IMR-90 (cell line): ENCODE results near the gene KMT2E. TPM values are rescaled to one million over a fixed set of nuclear protein-coding genes. Genes with fewer than 3 reads are reported as not detected.

ENCODE experiments used
- ATAC-seq: fragments of 200-7000 bp; cut with Tn5 transposase; 2 replicates; pipeline ENCODE4 v1.9.1; 2020; ENCODE audit warnings: low read depth, mild to moderate bottlenecking, moderate library complexity
- BruUV-seq: library from RNA; stranded (reverse); fragments of 400-500 nt; replicated peaks from 2 replicates; lab custom pipeline; 2021; lab: Mats Ljungman, UMichigan
- CTCF ChIA-PET: fragments of 300-600 bp; formaldehyde crosslinking; extraction: SDS; loops from one replicate; lab custom pipeline; 2021; ENCODE audit warnings: antibody characterized with exemption; lab: Yijun Ruan, JAX
- POLR2A ChIA-PET: fragments of 300-600 bp; sonication (Branson Sonifier 250); formaldehyde crosslinking; loops from one replicate; lab custom pipeline; 2022; ENCODE audit warnings: antibody characterized with exemption; ENCODE audit not compliant: unreplicated experiment; lab: Charles Lee
- DNase-seq: peaks from one replicate; pipeline ENCODE4 v3.0.0; 2013
- H2AFZ ChIP-seq: replicated peaks from 2 replicates; pipeline ENCODE3; 2013; ENCODE audit warnings: low read length, mild to moderate bottlenecking; ENCODE audit not compliant: poor library complexity
- H2AK5ac ChIP-seq: 2 replicates; pipeline ENCODE4 v1.6.1; 2013; ENCODE audit warnings: low read depth, low read length, inconsistent platforms
- H2AK9ac ChIP-seq: replicated peaks from 2 replicates; pipeline ENCODE3; 2013; ENCODE audit warnings: mild to moderate bottlenecking, low read depth, low read length, moderate library complexity; ENCODE audit not compliant: poor library complexity
- H2BK120ac ChIP-seq: 2 replicates; pipeline ENCODE4 v1.6.1; 2013; ENCODE audit warnings: low read depth, low read length, inconsistent platforms
- H2BK15ac ChIP-seq: 3 replicates; pipeline ENCODE4 v1.6.1; 2013; ENCODE audit warnings: low read depth, low read length, inconsistent platforms
- H2BK20ac ChIP-seq: 2 replicates; pipeline ENCODE4 v1.6.1; 2013; ENCODE audit warnings: low read depth, mild to moderate bottlenecking, inconsistent platforms, low read length, moderate library complexity
- H2BK5ac ChIP-seq: 2 replicates; pipeline ENCODE4 v1.6.1; 2013; ENCODE audit warnings: mild to moderate bottlenecking, low read depth, low read length, inconsistent platforms; ENCODE audit not compliant: poor library complexity, severe bottlenecking
- H3K14ac ChIP-seq: replicated peaks from 2 replicates; pipeline ENCODE4 v1.6.1; 2013; ENCODE audit warnings: low read depth, low read length, inconsistent platforms
- H3K18ac ChIP-seq: 2 replicates; pipeline ENCODE4 v1.6.1; 2013; ENCODE audit warnings: low read depth, low read length, control low read depth
- H3K23ac ChIP-seq: 2 replicates; pipeline ENCODE4 v1.6.1; 2013; ENCODE audit warnings: low read depth, low read length, inconsistent platforms
- H3K27ac ChIP-seq: 2 replicates; pipeline ENCODE4 v1.5.1; 2013; ENCODE audit warnings: mild to moderate bottlenecking, control low read depth, low read length; ENCODE audit not compliant: insufficient read depth
- H3K27me3 ChIP-seq: 2 replicates; pipeline ENCODE4 v1.6.1; 2013; ENCODE audit warnings: low read length; ENCODE audit not compliant: control insufficient read depth, insufficient read depth
- H3K36me3 ChIP-seq: 2 replicates; pipeline ENCODE4 v1.6.1; 2013; ENCODE audit warnings: low read length, mixed read lengths; ENCODE audit not compliant: control insufficient read depth, insufficient read depth
- H3K4ac ChIP-seq: 2 replicates; pipeline ENCODE4 v1.6.1; 2013; ENCODE audit warnings: low read depth, low read length, inconsistent platforms
- H3K4me1 ChIP-seq: 2 replicates; pipeline ENCODE4 v1.6.1; 2013; ENCODE audit warnings: low read length, mixed read lengths; ENCODE audit not compliant: control insufficient read depth, insufficient read depth
- H3K4me2 ChIP-seq: 2 replicates; pipeline ENCODE4 v1.6.1; 2013; ENCODE audit warnings: low read depth, mild to moderate bottlenecking, control low read depth, low read length, moderate library complexity
- H3K4me3 ChIP-seq: 2 replicates; pipeline ENCODE4 v1.5.1; 2013; ENCODE audit warnings: low read depth, mild to moderate bottlenecking, control low read depth, low read length, moderate library complexity; ENCODE audit not compliant: insufficient read depth
- H3K56ac ChIP-seq: 2 replicates; pipeline ENCODE4 v1.6.1; 2013; ENCODE audit warnings: low read length, inconsistent platforms; ENCODE audit not compliant: insufficient read depth; ENCODE audit errors: extremely low read depth
- H3K79me1 ChIP-seq, 2 experiments: 2 replicates each; pipeline ENCODE4 v1.6.1; 2013; ENCODE audit warnings: low read length in 2 of 2, inconsistent platforms in 1 of 2, low read depth in 1 of 2
- H3K9ac ChIP-seq: 2 replicates; pipeline ENCODE4 v1.6.1; 2013; ENCODE audit warnings: low read depth, low read length, control low read depth
- H3K9me1 ChIP-seq: 2 replicates; pipeline ENCODE4 v1.6.1; 2013; ENCODE audit warnings: low read length, inconsistent platforms; ENCODE audit not compliant: insufficient read depth
- H3K9me3 ChIP-seq: 2 replicates; pipeline ENCODE4 v1.6.1; 2013; ENCODE audit warnings: low read length; ENCODE audit not compliant: control insufficient read depth, insufficient read depth
- H4K20me1 ChIP-seq: 2 replicates; pipeline ENCODE4 v1.6.1; 2013; ENCODE audit warnings: low read length, inconsistent platforms; ENCODE audit not compliant: insufficient read depth
- H4K5ac ChIP-seq: 2 replicates; pipeline ENCODE4 v1.6.1; 2013; ENCODE audit warnings: mild to moderate bottlenecking, low read depth, low read length, control low read depth
- H4K8ac ChIP-seq, 2 experiments: 2 replicates each; pipeline ENCODE4 v1.6.1; 2013; ENCODE audit warnings: low read depth in 2 of 2, low read length in 2 of 2, control low read depth in 1 of 2, inconsistent platforms in 1 of 2
- H4K91ac ChIP-seq: 2 replicates; pipeline ENCODE4 v1.6.1; 2013; ENCODE audit warnings: low read depth, low read length, inconsistent platforms; ENCODE audit not compliant: insufficient read depth
- CEBPB ChIP-seq: IDR thresholded peaks from 2 replicates; pipeline ENCODE4 v1.6.1; 2012; ENCODE audit warnings: low read depth, low read length, improper control_type of control experiment
- CHD1 ChIP-seq: IDR thresholded peaks from 2 replicates; pipeline ENCODE4 v1.6.1; 2012; ENCODE audit warnings: low read depth, low read length, improper control_type of control experiment
- CTCF ChIP-seq: conservative IDR thresholded peaks from 2 replicates; pipeline ENCODE4 v1.5.1; 2012; ENCODE audit warnings: mild to moderate bottlenecking, low read depth, low read length, improper control_type of control experiment
- ELK1 ChIP-seq: fragments of 150-350 bp; IDR thresholded peaks from 2 replicates; pipeline ENCODE4 v1.6.1; 2016; ENCODE audit warnings: low read depth, mild to moderate bottlenecking, low read length, moderate library complexity, borderline replicate concordance
- FOS ChIP-seq: fragments of 150-350 bp; IDR thresholded peaks from 2 replicates; pipeline ENCODE4 v1.6.1; 2016; ENCODE audit warnings: low read depth, low read length
- NFE2L2 ChIP-seq: fragments of 150-350 bp; IDR thresholded peaks from 2 replicates; pipeline ENCODE4 v1.6.1; 2016; ENCODE audit warnings: low read depth, mild to moderate bottlenecking, low read length
- RAD21 ChIP-seq: IDR thresholded peaks from 2 replicates; pipeline ENCODE4 v1.6.1; 2012; ENCODE audit warnings: low read length, improper control_type of control experiment
- RCOR1 ChIP-seq: IDR thresholded peaks from 2 replicates; pipeline ENCODE4 v1.6.1; 2012; ENCODE audit warnings: mild to moderate bottlenecking, low read length, improper control_type of control experiment; ENCODE audit not compliant: insufficient replicate concordance
- SMC3 ChIP-seq: fragments of 150-350 bp; IDR thresholded peaks from 2 replicates; pipeline ENCODE4 v1.6.1; 2016; ENCODE audit warnings: low read depth, mild to moderate bottlenecking, antibody characterized with exemption, low read length, moderate library complexity
- WGBS, 2 experiments: methylation state at CpG; one replicate each; pipeline versions ENCODE4 v1.1.5 to v1.1.7; 2013; ENCODE audit warnings: missing lambda C conversion rate in 2 of 2; ENCODE audit not compliant: insufficient read length in 1 of 2; ENCODE audit errors: extremely low coverage in 2 of 2; 5-methylcytosine and 5-hydroxymethylcytosine counted together
- dilution Hi-C: fragments of 300-500 bp; cut with HindIII; formaldehyde crosslinking; loops from one replicate; pipeline ENCODE4 v1.14.3; 2018; ENCODE audit warnings: low sequenced_read_pairs; ENCODE audit not compliant: unreplicated experiment
- in situ Hi-C: fragments of 300-500 bp; cut with MboI; formaldehyde crosslinking; loops from 3 replicates; pipeline ENCODE4 v1.14.3; 2019; ENCODE audit warnings: low sequenced_read_pairs, inconsistent platforms, mixed read lengths
- intact Hi-C: fragments of 100-400 bp; cut with micrococcal nuclease; formaldehyde crosslinking; loops from 2 replicates; pipeline ENCODE4 v1.10.0; 2022
- polyA plus RNA-seq, 3 experiments: library from polyadenylated mRNA; depleted of rRNA; stranded (reverse); fragments of >200 nt; gene quantifications; 2 replicates each; pipeline ENCODE4 v1.2.3, GENCODE V29; 2012; ENCODE audit warnings: low replicate concordance in 1 of 3
- total RNA-seq: library from RNA; depleted of rRNA; stranded (reverse); fragments of >200 nt; gene quantifications from 2 replicates; pipeline ENCODE4 v1.2.3, GENCODE V29; 2012

The KMT2E gene
- total and polyA plus RNA-seq, 2 of the 4 experiments (the other 2 are of a cell fraction), result 16.8 to 79.2 TPM

- Histone ChIP-seq H3K9ac (no peak overlapping the region), H2BK15ac (peak overlapping the region; percentile 22; the same call in 2 of the 3 replicates), H3K14ac (0 out of 2 replicates have a peak overlapping the region, but pooled peaks have one; percentile 4), H2AK9ac (no peak overlapping the region), H4K20me1 (no peaks in the 10 kb centered on the region; the same call in 1 of the 2 replicates), H3K9me3 (no peaks in the 10 kb centered on the region), H3K4me3 (no peak overlapping the region), H2BK20ac (no peak overlapping the region), H3K4ac (no peak overlapping the region; the same call in 1 of the 2 replicates), H4K8ac (peak overlapping the region in 1 of 2 experiments; percentile 2; a peak in 1 of 4 replicates), H3K9me1 (0 out of 2 replicates have a peak, but pooled peaks cover 6% of the 10 kb centered on the region), H2AK5ac (no peak overlapping the region; the same call in 1 of the 2 replicates), H2AFZ (no peak overlapping the region), H3K18ac (no peak overlapping the region), H3K4me2 (no peak overlapping the region), H2BK120ac (no peak overlapping the region; the same call in 1 of the 2 replicates), H3K27me3 (no peaks in the 10 kb centered on the region), H3K4me1 (peaks cover 20% of the 10 kb centered on the region), H3K56ac (no peak overlapping the region), H3K36me3 (peaks cover 1% of the 10 kb centered on the region; the same call in 1 of the 2 replicates), H3K27ac (no peak overlapping the region), H4K5ac (no peak overlapping the region), H2BK5ac (no peak overlapping the region), H4K91ac (no peak overlapping the region), H3K79me1 (peaks cover 25 to 64% of the 10 kb centered on the region in 2 experiments), H3K23ac (peak overlapping the region; percentile 23; the same call in 1 of the 2 replicates)
- in situ Hi-C loops (no loop called here), intact Hi-C loops (loop anchor here (2.0 kb wide), 2 partner anchors 58 to 122 kb away; no protein-coding TSS in a partner anchor), dilution Hi-C loops (no loop called here)
- no peak for DNase-seq
- no CpG with 5 or more reads among the region's 5 CpGs for WGBS, 2 experiments
- TF ChIP-seq RAD21 (no peak), NFE2L2 (no peak), SMC3 (no peak), CTCF (no peak), RCOR1 (no peak), CEBPB (no peak), FOS (no peak), ELK1 (no peak), CHD1 (no peak)
- ChIA-PET POLR2A (interaction anchor here (1.5 kb wide), 1 partner anchor 34 kb away, joined by 5 read pairs; the partner anchor contains the start of gene KMT2E), CTCF (interaction anchor here (1.1 to 1.9 kb wide), 8 partner anchors 8 to 450 kb away, joined by 3 to 7 read pairs (median 4); partner anchors contain the start of gene KMT2E)
- no peak for ATAC-seq
- BruUV-seq, result no TSS peak
These were observed 33.6 kb upstream of the KMT2E start for GRCh38 chr7:104980440-104980839.
